Stomach (tissue), 9 donors: ENCODE measurements around the gene ERC1. TPM values are rescaled to one million over a fixed set of nuclear protein-coding genes. Genes with fewer than 3 reads are reported as not detected.

ENCODE experiments used
- DNase-seq, 2 donors: peaks; one replicate each; pipeline versions ENCODE4 v3.0.0 to v3.0.0-alpha.2; 2013 to 2019
- H3K27ac ChIP-seq, 5 donors: fragments of 200-600 bp in 4 of 5; sonication (generic) in 4 of 5; one replicate each; pipeline ENCODE4 v1.5.1; 2013 to 2019; ENCODE audit warnings: mild to moderate bottlenecking in 1 of 5, moderate library complexity in 1 of 5
- H3K27me3 ChIP-seq, 3 donors: fragments of 200-600 bp; sonication (generic); one replicate each; pipeline ENCODE4 v1.5.1; 2017 to 2019; ENCODE audit warnings: mixed run types in 1 of 3
- H3K36me3 ChIP-seq, 4 donors: fragments of 200-600 bp; sonication (generic); 1 replicate in 3 of 4; 2 replicates in 1 of 4; pipeline ENCODE4 v1.5.1; 2016 to 2019
- H3K4me1 ChIP-seq, 4 donors: fragments of 200-600 bp; sonication (generic); one replicate each; pipeline ENCODE4 v1.5.1; 2016 to 2019
- H3K4me3 ChIP-seq, 4 donors: fragments of 200-600 bp; sonication (generic) in 3 of 4; one replicate each; pipeline ENCODE4 v1.5.1; 2016 to 2019; ENCODE audit warnings: mild to moderate bottlenecking in 1 of 4
- H3K9me3 ChIP-seq, 4 donors: fragments of 200-600 bp; sonication (generic); one replicate each; pipeline ENCODE4 v1.5.1; 2016 to 2019
- CTCF ChIP-seq, 7 experiments: fragments of 450-650 bp in 4 of 7; fragments of 200-600 bp in 3 of 7; sonication (generic) in 3 of 7; IDR thresholded peaks; one replicate each; pipeline ENCODE4 v1.5.1; 2016 to 2019; ENCODE audit warnings: antibody characterized with exemption in 7 of 7, control low read depth in 2 of 7, mild to moderate bottlenecking in 1 of 7
- EP300 ChIP-seq: sonication (generic); formaldehyde crosslinking; IDR thresholded peaks from one replicate; pipeline ENCODE4 v1.6.1; 2017; ENCODE audit warnings: antibody characterized with exemption
- POLR2A ChIP-seq, 4 donors: fragments of 450-650 bp; IDR thresholded peaks; one replicate each; pipeline ENCODE4 v1.6.1; 2016; ENCODE audit warnings: antibody characterized with exemption in 4 of 4, control low read depth in 2 of 4, mild to moderate bottlenecking in 1 of 4, moderate library complexity in 1 of 4
- POLR2AphosphoS5 ChIP-seq, 3 donors: sonication (generic); formaldehyde crosslinking; IDR thresholded peaks; one replicate each; pipeline ENCODE4 v1.6.1; 2016; ENCODE audit warnings: antibody characterized with exemption in 3 of 3
- WGBS, 5 donors: extraction: QIAGEN DNeasy Blood & Tissue Kit in 3 of 5; methylation state at CpG; one replicate each; pipeline versions ENCODE4 v1.1.5 to v1.1.7; 2013 to 2018; 5-methylcytosine and 5-hydroxymethylcytosine counted together
- intact Hi-C: fragments of 100-400 bp; cut with DNase I; formaldehyde crosslinking; loops from one replicate; pipeline ENCODE4 v1.15.1; 2023; ENCODE audit warnings: low total_unique reads
- polyA plus RNA-seq, 3 donors: library from polyadenylated mRNA; stranded (reverse); fragments of 200-250 nt; gene quantifications; one replicate each; pipeline ENCODE4 v1.2.3, GENCODE V29; 2013
- total RNA-seq, 5 donors: library from RNA; depleted of rRNA; stranded (reverse); fragments of >200 nt; gene quantifications; one replicate each; pipeline versions ENCODE4 v1.1.0 to v1.2.3, GENCODE V29; 2014 to 2016
- donor health status: healthy with polysubstance abuse.
- donor health status: Bipolar disorder and iron deficiency.
- donor health status: healthy.

ERC1 gene
- total and polyA plus RNA-seq, 8 donors, result 3.8 to 69.4 (median 51.6) TPM

- Histone ChIP-seq H3K27me3 (no peaks in the 10 kb centered on the region), H3K27ac (no peak overlapping the region), H3K4me1 (no peaks in the 10 kb centered on the region), H3K9me3 (no peaks in the 10 kb centered on the region), H3K36me3 (peaks cover 0 to 15% (median 5%) of the 10 kb centered on the region in 4 donors), H3K4me3 (no peak overlapping the region)
- DNase-seq, result no peak
- TF ChIP-seq CTCF (IDR thresholded peaks at IDR 0.05), result no peak
- no peak for TF ChIP-seq POLR2AphosphoS5 (IDR thresholded peaks at IDR 0.05)
- no peak for TF ChIP-seq POLR2A (IDR thresholded peaks at IDR 0.05)
- no peak for TF ChIP-seq EP300
- intact Hi-C loops, result no loop called here
- 75 to 98% (median 97%) methylated on average over 3 of the region's 3 CpGs for WGBS, 5 donors
These were observed 306.2 kb downstream of the ERC1 start for GRCh38 chr12:1297206-1297605.

- H3K36me3 ChIP-seq, result peaks cover 0 to 15% (median 5%) of the 10 kb centered on the region in 4 donors
- H3K9me3 ChIP-seq, result no peaks in the 10 kb centered on the region
- H3K27ac ChIP-seq, result no peak overlapping the region
- no peaks in the 10 kb centered on the region for H3K27me3 ChIP-seq
- DNase-seq, result no peak
- TF ChIP-seq POLR2A (IDR thresholded peaks at IDR 0.05) (no peak), CTCF (IDR thresholded peaks at IDR 0.05) (no peak), POLR2AphosphoS5 (IDR thresholded peaks at IDR 0.05) (no peak), EP300 (no peak)
- WGBS, 5 donors, result 94 to 99% (median 96%) methylated on average over 4 of the region's 4 CpGs
- H3K4me1 ChIP-seq, result no peaks in the 10 kb centered on the region
- intact Hi-C loops, result no loop called here
- no peak overlapping the region for H3K4me3 ChIP-seq
These were observed 306.7 kb downstream of the ERC1 start for GRCh38 chr12:1297639-1298175.

GRCh38 chr12:1300460-1300859 is 309.4 kb downstream of the ERC1 start:
- H3K36me3 ChIP-seq, result peaks cover 0 to 15% (median 3%) of the 10 kb centered on the region in 4 donors
- DNase-seq, result no peak
- intact Hi-C loops, result no loop called here
- no peak overlapping the region for H3K4me3 ChIP-seq
- peaks cover 0 to 11% (median 3%) of the 10 kb centered on the region in 4 donors for H3K4me1 ChIP-seq
- no peaks in the 10 kb centered on the region for H3K9me3 ChIP-seq
- no peak for TF ChIP-seq POLR2A (IDR thresholded peaks at IDR 0.05)
- TF ChIP-seq CTCF (IDR thresholded peaks at IDR 0.05), result no peak
- no peak for TF ChIP-seq POLR2AphosphoS5 (IDR thresholded peaks at IDR 0.05)
- TF ChIP-seq EP300, result no peak
- no peak overlapping the region for H3K27ac ChIP-seq
- no peaks in the 10 kb centered on the region for H3K27me3 ChIP-seq
- WGBS, 5 donors, result 94 to 98% (median 96%) methylated on average over 2 of the region's 2 CpGs

GRCh38 chr12:1302201-1302870 is 311.3 kb downstream of the ERC1 start:
- peaks cover 0 to 20% (median 5%) of the 10 kb centered on the region in 4 donors for H3K4me1 ChIP-seq
- no peak for TF ChIP-seq CTCF (IDR thresholded peaks at IDR 0.05)
- no peak for TF ChIP-seq POLR2A (IDR thresholded peaks at IDR 0.05)
- TF ChIP-seq EP300, result no peak
- TF ChIP-seq POLR2AphosphoS5 (IDR thresholded peaks at IDR 0.05), result no peak
- 91 to 98% (median 93%) methylated on average over 7 of the region's 7 CpGs for WGBS, 5 donors
- no peaks in the 10 kb centered on the region for H3K9me3 ChIP-seq
- intact Hi-C loops, result no loop called here
- H3K4me3 ChIP-seq, result no peak overlapping the region
- H3K27me3 ChIP-seq, result no peaks in the 10 kb centered on the region
- no peak overlapping the region for H3K27ac ChIP-seq
- H3K36me3 ChIP-seq, result peaks cover 0 to 15% (median 3%) of the 10 kb centered on the region in 4 donors
- no peak for DNase-seq
